Adrenal gland (tissue), 12 donors: Measurements from ENCODE around the gene UBE2D2. TPM values are rescaled to one million over a fixed set of nuclear protein-coding genes. Genes with fewer than 3 reads are reported as not detected.

Experiments
- DNase-seq, 7 donors: peaks; one replicate each; pipeline ENCODE4 v3.0.0-alpha.2; 2019 to 2020
- H3K27ac ChIP-seq, 5 donors: fragments of 200-600 bp; sonication (generic) in 4 of 5; 1 replicate in 3 of 5; 2 replicates in 2 of 5; pipeline versions ENCODE4 v1.5.1 to v1.8.0; 2016 to 2020; ENCODE audit warnings: mild to moderate bottlenecking in 1 of 5
- H3K27me3 ChIP-seq: fragments of 200-600 bp; 2 replicates; pipeline ENCODE4 v1.8.0; 2021
- H3K36me3 ChIP-seq, 2 donors: fragments of 200-600 bp; replicated peaks in 1 of 2; 1 replicate in 1 of 2; 2 replicates in 1 of 2; pipeline versions ENCODE4 v1.5.1 to v1.8.0; 2018 to 2022
- H3K4me1 ChIP-seq, 2 donors: fragments of 200-600 bp; replicated peaks in 1 of 2; 1 replicate in 1 of 2; 2 replicates in 1 of 2; pipeline versions ENCODE4 v1.5.1 to v1.8.0; 2018 to 2021
- H3K4me3 ChIP-seq, 4 donors: fragments of 200-600 bp; sonication (generic) in 3 of 4; one replicate each; pipeline ENCODE4 v1.5.1; 2016 to 2018
- H3K9me3 ChIP-seq, 3 donors: fragments of 200-600 bp; sonication (generic) in 1 of 3; replicated peaks in 1 of 3; 1 replicate in 2 of 3; 2 replicates in 1 of 3; pipeline versions ENCODE4 v1.5.1 to v1.8.0; 2016 to 2021
- CTCF ChIP-seq, 6 experiments: fragments of 450-650 bp in 4 of 6; fragments of 200-600 bp in 2 of 6; sonication (generic) in 1 of 6; IDR thresholded peaks; 1 replicate in 5 of 6; 2 replicates in 1 of 6; pipeline versions ENCODE4 v1.5.1 to v1.8.0; 2016 to 2021; ENCODE audit warnings: antibody characterized with exemption in 6 of 6, mild to moderate bottlenecking in 2 of 6, moderate library complexity in 1 of 6
- POLR2A ChIP-seq, 2 donors: fragments of 450-650 bp; IDR thresholded peaks; one replicate each; pipeline ENCODE4 v1.6.1; 2017; ENCODE audit warnings: antibody characterized with exemption in 2 of 2, mild to moderate bottlenecking in 2 of 2, moderate library complexity in 1 of 2
- WGBS, 4 donors: extraction: QIAGEN DNeasy Blood & Tissue Kit in 2 of 4; methylation state at CpG; one replicate each; pipeline versions ENCODE4 v1.1.5 to v1.1.7; 2013 to 2017; 5-methylcytosine and 5-hydroxymethylcytosine counted together
- intact Hi-C, 2 donors: fragments of 100-400 bp; cut with DNase I; formaldehyde crosslinking; loops; one replicate each; pipeline versions ENCODE4 v1.14.1 to v1.15.0; 2022 to 2023
- polyA plus RNA-seq, 3 donors: library from polyadenylated mRNA; stranded (reverse); fragments of 200-250 nt in 2 of 3; fragments of 350-450 nt in 1 of 3; fragmentation: Illumina TruSeq in 1 of 3; extraction: RNeasy Lipid Tissue Mini Kit (QIAGEN cat#74804) in 1 of 3; gene quantifications; one replicate each; pipeline ENCODE4 v1.2.3, GENCODE V29; 2013 to 2014
- total RNA-seq, 9 donors: library from RNA; depleted of rRNA in 4 of 9; stranded (reverse); fragments of >200 nt in 4 of 9; fragments of 120-200 nt in 1 of 9; fragmentation: NEBNext Ultra II Directional in 1 of 9; extraction: Animal tissue kit (Norgen Biotek cat#: 25700) in 1 of 9; gene quantifications; one replicate each; pipeline versions ENCODE4 v1.1.0 to v1.2.4, GENCODE V29; 2013 to 2023
- donor health status: healthy with polysubstance abuse.
- donor health status: Bipolar disorder and iron deficiency.
- donor health status: DM: yes; HTN: yes; CAD: no.
- donor health status: DM: no; HTN: no; CAD: no.
- donor health status: DM: no; HTN: no; CAD: no.
- donor health status: DM: yes; HTN: yes; CAD: no.

Gene UBE2D2
- total and polyA plus RNA-seq, 12 donors: 43.5 to 189 (median 84.9) TPM

GRCh38 chr5:139513852-139514485 is 47.2 kb upstream of the UBE2D2 start:
- 74 to 91% (median 85%) methylated on average over 6 of the region's 6 CpGs for WGBS, 4 donors
- no peaks in the 10 kb centered on the region for H3K9me3 ChIP-seq
- H3K4me1 ChIP-seq: peaks cover 4% of the 10 kb centered on the region in 2 donors
- intact Hi-C loops: loop anchor here (5.0 kb wide), 1 partner anchor 92 kb away; no protein-coding TSS in a partner anchor
- TF ChIP-seq CTCF (IDR thresholded peaks at IDR 0.05) (no peak), POLR2A (IDR thresholded peaks at IDR 0.05) (no peak)
- no peak for DNase-seq
- H3K4me3 ChIP-seq: no peak overlapping the region
- H3K27me3 ChIP-seq: no peaks in the 10 kb centered on the region
- no peak overlapping the region for H3K27ac ChIP-seq
- H3K36me3 ChIP-seq: no peaks in the 10 kb centered on the region

- Histone ChIP-seq H3K4me3 (no peak overlapping the region), H3K36me3 (no peaks in the 10 kb centered on the region), H3K27ac (no peak overlapping the region), H3K27me3 (no peaks in the 10 kb centered on the region), H3K4me1 (peaks cover 4% of the 10 kb centered on the region in 2 donors), H3K9me3 (no peaks in the 10 kb centered on the region)
- TF ChIP-seq CTCF (IDR thresholded peaks at IDR 0.05) (no peak), POLR2A (IDR thresholded peaks at IDR 0.05) (no peak)
- intact Hi-C loops: loop anchor here (5.0 kb wide), 1 partner anchor 92 kb away; no protein-coding TSS in a partner anchor
- 70 to 87% (median 79%) methylated on average over 2 of the region's 2 CpGs for WGBS, 4 donors
- no peak for DNase-seq
These were observed 46.7 kb upstream of the UBE2D2 start for GRCh38 chr5:139514486-139514856.

DNA sequence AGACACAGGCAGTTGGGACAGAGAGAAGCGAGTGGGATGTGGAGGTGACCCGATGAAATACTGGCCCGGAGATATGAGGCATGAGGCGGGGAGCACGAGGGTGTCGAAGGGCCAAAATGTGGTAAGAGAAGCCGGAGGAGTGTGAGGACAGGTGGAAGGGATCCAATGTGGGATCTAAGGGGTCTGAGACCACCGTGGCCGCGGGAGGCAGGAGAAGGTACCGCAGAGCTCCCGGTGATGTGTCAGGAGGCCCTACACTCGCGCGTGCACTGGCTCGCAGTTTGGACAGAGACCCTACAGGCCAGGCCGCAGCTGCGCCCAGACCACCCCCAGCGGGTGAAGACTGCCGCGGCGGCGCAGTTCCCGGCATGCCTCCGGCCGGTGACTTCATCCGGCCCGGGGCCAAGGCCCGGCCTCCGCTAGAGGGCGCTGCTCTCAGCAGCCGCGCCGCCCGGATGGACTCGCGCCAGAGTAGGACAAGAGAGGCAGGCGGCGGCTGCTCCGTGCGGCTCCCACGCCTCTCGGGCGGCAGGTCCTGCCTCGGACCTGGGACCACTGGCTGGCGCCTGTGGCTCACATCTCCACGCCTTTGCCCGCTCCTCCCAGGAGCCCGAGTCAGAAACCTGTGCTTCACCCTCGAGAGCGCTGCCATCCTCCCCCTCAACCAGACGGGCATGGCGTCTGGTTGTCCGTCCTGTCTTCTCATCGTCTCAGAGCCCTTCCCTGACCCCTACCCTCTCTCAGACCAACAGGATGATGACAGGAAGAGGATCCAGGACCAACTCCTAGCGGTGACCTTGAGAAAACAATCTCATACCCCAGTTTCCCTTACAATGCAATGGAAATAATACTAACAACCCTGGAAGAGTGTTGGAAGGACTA is 43.2 kb upstream of the UBE2D2 start:
- intact Hi-C loops: no loop called here

More for the DNA sequence above, 43.2 kb upstream of the UBE2D2 start:
- peak overlapping the region in 3 of 4 donors; percentile 26 to 58 (median 38) for H3K4me3 ChIP-seq
- peak overlapping the region in 4 of 5 donors; percentile 71 to 91 (median 74) for H3K27ac ChIP-seq
- WGBS, 4 donors: 5 to 10% (median 6%) methylated on average over 35 to 56 of the region's 56 CpGs
- no peaks in the 10 kb centered on the region for H3K36me3 ChIP-seq
- DNase-seq: peak; percentile 86 to 96 (median 93)
- peak; percentile 78 to 98 (median 96) for TF ChIP-seq CTCF (IDR thresholded peaks at IDR 0.05)
- peak; percentile 42 to 58 for TF ChIP-seq POLR2A (IDR thresholded peaks at IDR 0.05)
- no peaks in the 10 kb centered on the region for H3K27me3 ChIP-seq
- no peaks in the 10 kb centered on the region for H3K9me3 ChIP-seq
- peaks cover 4% of the 10 kb centered on the region in 2 donors for H3K4me1 ChIP-seq
